Breast epithelium (tissue), 4 donors: Measurements from ENCODE around the gene EML6. TPM values are rescaled to one million over a fixed set of nuclear protein-coding genes. Genes with fewer than 3 reads are reported as not detected.

ENCODE experiments used
- DNase-seq, 2 donors: peaks; one replicate each; pipeline ENCODE4 v3.0.0-alpha.2; 2019; ENCODE audit warnings: low spot score in 2 of 2
- H3K27ac ChIP-seq, 2 donors: fragments of 200-600 bp; sonication (generic) in 1 of 2; one replicate each; pipeline ENCODE4 v1.5.1; 2016 to 2019; ENCODE audit warnings: mild to moderate bottlenecking in 1 of 2
- H3K27me3 ChIP-seq, 2 donors: fragments of 200-600 bp; sonication (generic) in 1 of 2; one replicate each; pipeline versions ENCODE4 v1.5.1 to v1.6.0; 2017 to 2019; ENCODE audit warnings: control low read depth in 1 of 2, mild to moderate bottlenecking in 1 of 2
- H3K36me3 ChIP-seq: fragments of 200-600 bp; one replicate; pipeline ENCODE4 v1.5.1; 2019
- H3K4me1 ChIP-seq, 2 donors: fragments of 200-600 bp; sonication (generic); one replicate each; pipeline ENCODE4 v1.5.1; 2016 to 2019; ENCODE audit warnings: control low read depth in 1 of 2
- H3K4me3 ChIP-seq, 3 donors: fragments of 200-600 bp; sonication (generic); 1 replicate in 2 of 3; 2 replicates in 1 of 3; pipeline ENCODE4 v1.5.1; 2016 to 2019; ENCODE audit warnings: mild to moderate bottlenecking in 3 of 3, moderate library complexity in 2 of 3
- H3K9me3 ChIP-seq, 2 donors: fragments of 200-600 bp; sonication (generic) in 1 of 2; one replicate each; pipeline ENCODE4 v1.5.1; 2016 to 2019; ENCODE audit warnings: control low read depth in 1 of 2
- CTCF ChIP-seq, 3 donors: fragments of 450-650 bp; IDR thresholded peaks; one replicate each; pipeline ENCODE4 v1.5.1; 2016 to 2017; ENCODE audit warnings: antibody characterized with exemption in 3 of 3, mild to moderate bottlenecking in 3 of 3, moderate library complexity in 3 of 3
- POLR2A ChIP-seq: fragments of 450-650 bp; IDR thresholded peaks from one replicate; pipeline ENCODE4 v1.6.1; 2016; ENCODE audit warnings: antibody characterized with exemption, mild to moderate bottlenecking, moderate library complexity
- POLR2AphosphoS5 ChIP-seq, 3 donors: sonication (generic); formaldehyde crosslinking; IDR thresholded peaks; one replicate each; pipeline ENCODE4 v1.6.1; 2017; ENCODE audit warnings: antibody characterized with exemption in 3 of 3
- intact Hi-C: fragments of 100-400 bp; cut with DNase I; formaldehyde crosslinking; loops from one replicate; pipeline ENCODE4 v1.15.1; 2023; ENCODE audit warnings: low total_unique reads
- total RNA-seq, 3 donors: library from RNA; depleted of rRNA; stranded (reverse); fragments of >200 nt; gene quantifications; one replicate each; pipeline ENCODE4 v1.1.0, GENCODE V29; 2016

EML6 gene
- total RNA-seq, 3 donors from 2014 or later, result 1.9 to 5.9 (median 2.3) TPM

- TF ChIP-seq POLR2AphosphoS5 (IDR thresholded peaks at IDR 0.05) (no peak), POLR2A (no peak), CTCF (IDR thresholded peaks at IDR 0.05) (no peak)
- H3K27ac ChIP-seq, result no peak overlapping the region
Observed at GRCh38 chr2:54783349-54783748, 59.9 kb downstream of the EML6 start.

GRCh38 chr2:54787270-54787669 is 63.8 kb downstream of the EML6 start:
- no peaks in the 10 kb centered on the region for H3K27me3 ChIP-seq
- H3K9me3 ChIP-seq, result no peaks in the 10 kb centered on the region
- intact Hi-C loops, result no loop called here
- no peak overlapping the region for H3K4me3 ChIP-seq
- H3K4me1 ChIP-seq, result no peaks in the 10 kb centered on the region
- no peaks in the 10 kb centered on the region for H3K36me3 ChIP-seq
- no peak overlapping the region for H3K27ac ChIP-seq
- no peak for DNase-seq
- TF ChIP-seq POLR2AphosphoS5 (IDR thresholded peaks at IDR 0.05) (no peak), CTCF (IDR thresholded peaks at IDR 0.05) (no peak), POLR2A (no peak)

More at GRCh38 chr2:54783349-54783748, 59.9 kb downstream of the EML6 start:
- Histone ChIP-seq H3K9me3 (no peaks in the 10 kb centered on the region), H3K4me3 (no peak overlapping the region), H3K4me1 (no peaks in the 10 kb centered on the region), H3K27me3 (no peaks in the 10 kb centered on the region), H3K36me3 (no peaks in the 10 kb centered on the region)
- intact Hi-C loops, result no loop called here
- no peak for DNase-seq

GRCh38 chr2:54787755-54788366 is 64.4 kb downstream of the EML6 start:
- intact Hi-C loops, result no loop called here
- Histone ChIP-seq H3K27me3 (no peaks in the 10 kb centered on the region), H3K9me3 (no peaks in the 10 kb centered on the region), H3K36me3 (no peaks in the 10 kb centered on the region), H3K27ac (no peak overlapping the region), H3K4me3 (no peak overlapping the region), H3K4me1 (no peaks in the 10 kb centered on the region)
- no peak for DNase-seq
- TF ChIP-seq POLR2AphosphoS5 (IDR thresholded peaks at IDR 0.05), result no peak
- TF ChIP-seq POLR2A, result no peak
- TF ChIP-seq CTCF (IDR thresholded peaks at IDR 0.05), result no peak

- intact Hi-C loops, result no loop called here
Observed at GRCh38 chr2:54789878-54790277, 66.4 kb downstream of the EML6 start.

GRCh38 chr2:54791831-54792230 is 68.4 kb downstream of the EML6 start:
- Histone ChIP-seq H3K27ac (no peak overlapping the region), H3K9me3 (no peaks in the 10 kb centered on the region), H3K36me3 (no peaks in the 10 kb centered on the region), H3K4me1 (no peaks in the 10 kb centered on the region), H3K27me3 (no peaks in the 10 kb centered on the region), H3K4me3 (no peak overlapping the region)
- no peak for DNase-seq
- intact Hi-C loops, result no loop called here
- TF ChIP-seq POLR2A (no peak), POLR2AphosphoS5 (IDR thresholded peaks at IDR 0.05) (no peak), CTCF (IDR thresholded peaks at IDR 0.05) (no peak)

More at GRCh38 chr2:54789878-54790277, 66.4 kb downstream of the EML6 start:
- no peak for DNase-seq
- no peaks in the 10 kb centered on the region for H3K9me3 ChIP-seq
- H3K27me3 ChIP-seq, result no peaks in the 10 kb centered on the region
- H3K36me3 ChIP-seq, result no peaks in the 10 kb centered on the region
- H3K4me1 ChIP-seq, result no peaks in the 10 kb centered on the region
- H3K27ac ChIP-seq, result no peak overlapping the region
- no peak overlapping the region for H3K4me3 ChIP-seq
- TF ChIP-seq CTCF (IDR thresholded peaks at IDR 0.05), result no peak
